K562 (cell line): Measurements from ENCODE around the gene LRRTM1. TPM values are rescaled to one million over a fixed set of nuclear protein-coding genes. Genes with fewer than 3 reads are reported as not detected.

ENCODE experiments used
- ATAC-seq: fragments of 200-7000 bp; cut with Tn5 transposase; 3 replicates; pipeline ENCODE4 v1.9.1; 2020; ENCODE audit warnings: moderate library complexity
- BruUV-seq: library from RNA; stranded (reverse); fragments of 400-500 nt; replicated peaks from 2 replicates; lab custom pipeline; 2021; lab: Mats Ljungman, UMichigan
- CTCF ChIA-PET: fragments of 300-600 bp; formaldehyde crosslinking; extraction: SDS; loops from one replicate; lab custom pipeline; 2021; ENCODE audit warnings: low intra/inter-chr PET ratio; lab: Yijun Ruan, JAX
- POLR2A ChIA-PET: fragments of 300-600, 350-650 bp; sonication (Branson Sonifier 250); formaldehyde crosslinking; extraction: SDS; loops from one replicate; lab custom pipeline; 2021; ENCODE audit warnings: antibody characterized with exemption, inconsistent platforms; lab: Yijun Ruan, JAX
- DNase-seq, 4 experiments: peaks; one replicate each; pipeline versions ENCODE4 v3.0.0 to v3.0.0-alpha.2; 2011 to 2018; ENCODE audit warnings: low spot score in 3 of 4, mixed read lengths in 3 of 4; ENCODE audit errors: extremely low read depth in 1 of 4
- FAIRE-seq: peaks from 2 replicates; lab custom pipeline; 2011; peaks lifted over from hg19 to GRCh38; lab: Jason Lieb, UNC
- H2AFZ ChIP-seq: 2 replicates; pipeline ENCODE4 v1.6.0; 2011; ENCODE audit warnings: low read depth, low read length, control low read depth, inconsistent platforms
- H3K27ac ChIP-seq: fragments of 200-600 bp; 3 replicates; pipeline ENCODE4 v1.8.0; 2011; ENCODE audit warnings: low read depth, mild to moderate bottlenecking, control low read depth, inconsistent platforms, low read length, moderate library complexity, mixed read lengths; ENCODE audit errors: extremely low read depth
- H3K27me3 ChIP-seq, 2 experiments: fragments of 300-600 bp in 1 of 2; 2 replicates in 1 of 2; 3 replicates in 1 of 2; pipeline versions ENCODE4 v1.6.0 to v1.8.0; 2011; ENCODE audit warnings: inconsistent platforms in 2 of 2, low read length in 2 of 2, mild to moderate bottlenecking in 1 of 2, mixed read lengths in 1 of 2, moderate library complexity in 1 of 2; ENCODE audit not compliant: control insufficient read depth in 2 of 2, insufficient read depth in 2 of 2
- H3K36me3 ChIP-seq: fragments of 300-600 bp; 3 replicates; pipeline ENCODE4 v1.8.0; 2011; ENCODE audit warnings: mild to moderate bottlenecking, low read length, inconsistent platforms; ENCODE audit not compliant: control insufficient read depth, insufficient read depth
- H3K4me1 ChIP-seq, 2 experiments: fragments of 200-600 bp in 1 of 2; replicated peaks in 1 of 2; 2 replicates in 1 of 2; 3 replicates in 1 of 2; pipeline versions ENCODE4 v1.5.1 to v1.8.0; 2011; ENCODE audit warnings: inconsistent platforms in 2 of 2, low read length in 2 of 2, mild to moderate bottlenecking in 1 of 2, mixed read lengths in 1 of 2, moderate library complexity in 1 of 2; ENCODE audit not compliant: control insufficient read depth in 2 of 2, insufficient read depth in 2 of 2
- H3K4me2 ChIP-seq: 2 replicates; pipeline ENCODE4 v1.6.1; 2011; ENCODE audit warnings: low read length, control low read depth, inconsistent platforms, mixed read lengths; ENCODE audit not compliant: insufficient read depth
- H3K4me3 ChIP-seq: fragments of 200-600 bp; sonication (generic), shearing (Covaris generic); 2 replicates; pipeline ENCODE4 v1.5.1; 2016; ENCODE audit warnings: control low read depth, inconsistent platforms
- H3K79me2 ChIP-seq: fragments of 200-600 bp; 3 replicates; pipeline ENCODE4 v1.8.0; 2011; ENCODE audit warnings: low read length, inconsistent platforms; ENCODE audit not compliant: control insufficient read depth, insufficient read depth
- H3K9ac ChIP-seq, 2 experiments: 2 replicates each; pipeline versions ENCODE4 v1.6.0 to v1.6.1; 2011; ENCODE audit warnings: low read depth in 2 of 2, low read length in 2 of 2, control low read depth in 1 of 2, inconsistent platforms in 1 of 2, mild to moderate bottlenecking in 1 of 2, mixed read lengths in 1 of 2; ENCODE audit not compliant: insufficient read depth in 1 of 2
- H3K9me1 ChIP-seq: one replicate; pipeline ENCODE4 v1.6.0; 2011; ENCODE audit warnings: inconsistent platforms, mild to moderate bottlenecking, low read length, moderate library complexity; ENCODE audit not compliant: control insufficient read depth, insufficient read depth
- H3K9me3 ChIP-seq: replicated peaks from 2 replicates; pipeline ENCODE4 v1.5.1; 2011; ENCODE audit warnings: low read depth, low read length, inconsistent platforms; ENCODE audit not compliant: control insufficient read depth, insufficient read depth
- H4K20me1 ChIP-seq: replicated peaks from 2 replicates; pipeline ENCODE4 v1.6.1; 2011; ENCODE audit warnings: low read length, inconsistent platforms, mixed read lengths; ENCODE audit not compliant: control insufficient read depth, insufficient read depth
- ESRRA ChIP-seq: fragments of 450-650 bp; IDR thresholded peaks from 2 replicates; pipeline ENCODE4 v1.6.1; 2014; ENCODE audit warnings: low read depth, mild to moderate bottlenecking, moderate library complexity, borderline replicate concordance
- IFI16 ChIP-seq: fragments of 250-450 bp; sonication (Bioruptor Pico); IDR thresholded peaks from 2 replicates; pipeline ENCODE4 v2.1.2; 2022; ENCODE audit warnings: mild to moderate bottlenecking, inconsistent platforms
- L3MBTL2 ChIP-seq: fragments of 450-650 bp; IDR thresholded peaks from 2 replicates; pipeline ENCODE4 v1.6.1; 2016; ENCODE audit warnings: mild to moderate bottlenecking, moderate library complexity
- ZNF41 ChIP-seq: fragments of 250-450 bp; sonication (Bioruptor Pico); conservative IDR thresholded peaks from 2 replicates; pipeline ENCODE4 v1.4.0; 2020; ENCODE audit warnings: mild to moderate bottlenecking
- ZNF695 ChIP-seq: fragments of 450-650 bp; formaldehyde crosslinking; IDR thresholded peaks from 2 replicates; pipeline ENCODE4 v1.4.0; 2020; ENCODE audit warnings: mild to moderate bottlenecking, moderate library complexity
- WGBS: fragments of 100-300 bp; shearing (Covaris generic); methylation state at CpG from one replicate; pipeline ENCODE4 v1.1.6; 2016; ENCODE audit warnings: low coverage, mixed read lengths; ENCODE audit not compliant: insufficient coverage; ENCODE audit errors: missing lambda C conversion rate; 5-methylcytosine and 5-hydroxymethylcytosine counted together
- in situ Hi-C: fragments of 300-500 bp; cut with MboI; formaldehyde crosslinking; loops from 4 replicates; pipeline ENCODE4 v1.15.0; 2018; ENCODE audit warnings: inconsistent platforms, mixed read lengths
- intact Hi-C: fragments of 100-400 bp; cut with micrococcal nuclease; formaldehyde crosslinking; loops from 2 replicates; pipeline ENCODE4 v1.14.2; 2022
- polyA plus RNA-seq, 8 experiments: library from polyadenylated mRNA; depleted of rRNA in 4 of 8; stranded (reverse) in 5 of 8; unstranded in 3 of 8; fragments of >200 nt; fragmentation: Nextera tagmentation in 2 of 8; fragmentation: Illumina TruSeq in 1 of 8; extraction: Ambion mirVana in 2 of 8; extraction: Trizol in 1 of 8; gene quantifications; 2 replicates each; pipeline versions ENCODE4 v1.2.1 to v1.2.3, GENCODE V29; 2011 to 2014; ENCODE audit warnings: inconsistent platforms in 1 of 8, missing spikeins in 1 of 8
- total RNA-seq, 7 experiments: library from RNA; depleted of rRNA in 6 of 7; stranded (reverse); fragments of >200 nt in 6 of 7; fragmentation: Illumina TruSeq in 2 of 7; extraction: Trizol in 2 of 7; gene quantifications; 2 replicates each; pipeline versions ENCODE4 v1.2.1 to v1.2.3, GENCODE V29; 2011 to 2021; ENCODE audit warnings: low replicate concordance in 1 of 7

The LRRTM1 gene
- total and polyA plus RNA-seq, 9 of the 15 experiments (the other 6 are each of a cell fraction or from before 2014, with no cell fraction given): 0.07 to 0.33 (median 0.11) TPM; not detected in 6

DNA sequence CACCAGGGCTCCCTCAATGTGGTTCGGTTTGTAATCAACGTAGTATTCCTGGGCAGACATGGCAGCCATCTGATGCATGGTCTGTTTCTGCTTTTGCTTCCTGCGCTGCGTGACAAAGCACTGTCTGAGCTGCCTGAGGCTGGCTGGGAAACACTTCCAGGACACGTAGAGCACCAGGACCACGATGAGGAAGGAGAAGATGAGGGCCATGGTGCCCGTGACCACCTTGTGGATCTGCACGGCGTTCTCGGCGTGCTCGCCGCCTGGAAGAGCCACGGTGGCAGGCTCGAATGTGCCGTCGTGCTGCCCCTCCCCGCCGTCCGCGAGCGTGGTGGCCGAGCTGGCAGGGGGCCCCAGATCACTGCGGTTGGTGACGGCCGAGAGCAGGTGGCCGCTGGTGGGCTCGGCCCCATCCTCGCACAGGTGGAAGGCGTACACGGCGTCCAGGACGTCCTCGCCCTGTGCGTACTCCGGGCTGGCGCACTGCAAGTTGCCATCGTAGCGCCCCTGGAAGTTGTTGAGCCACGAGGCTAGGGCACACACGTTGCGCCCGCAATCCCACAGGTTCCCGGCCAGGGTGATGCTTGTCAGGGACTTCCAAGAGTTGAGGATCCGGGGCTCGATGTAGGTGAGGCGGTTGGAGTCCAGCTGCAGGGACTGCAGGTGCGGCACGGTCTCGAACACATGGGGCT lies 2.1 kb downstream of the LRRTM1 start:
- POLR2A ChIA-PET: interaction anchor here (0.6 to 0.7 kb wide), 2 partner anchors 71 to 224 kb away, joined by 3 read pairs; no protein-coding TSS in a partner anchor
- WGBS: 10% methylated on average over 47 of the region's 50 CpGs
- peaks cover 22 to 24% of the 10 kb centered on the region in 2 experiments for H3K27me3 ChIP-seq
- 0 out of 2 replicates have a peak, but pooled peaks have one; percentile 2 for TF ChIP-seq L3MBTL2
- no peak for TF ChIP-seq ZNF695 (CRISPR knock-in tag)
- BruUV-seq: no TSS peak
- no peak overlapping the region for H3K27ac ChIP-seq
- no peaks in the 10 kb centered on the region for H3K9me3 ChIP-seq
- H3K4me1 ChIP-seq: peaks cover 0 to 23% of the 10 kb centered on the region in 2 experiments; a peak in 2 of 5 replicates
- H4K20me1 ChIP-seq: no peaks in the 10 kb centered on the region
- in situ Hi-C loops: no loop called here
- H3K36me3 ChIP-seq: no peaks in the 10 kb centered on the region
- DNase-seq (no peak), FAIRE-seq (no peak), ATAC-seq (no peak)
- no peaks in the 10 kb centered on the region for H3K9me1 ChIP-seq
- intact Hi-C loops: no loop called here
- peak overlapping the region; percentile 62 for H2AFZ ChIP-seq
- peak overlapping the region in 1 of 2 experiments; percentile 67; a peak in 2 of 4 replicates for H3K9ac ChIP-seq
- no peak overlapping the region for H3K4me3 ChIP-seq
- H3K4me2 ChIP-seq: peak overlapping the region; percentile 36
- no peaks in the 10 kb centered on the region for H3K79me2 ChIP-seq
- CTCF ChIA-PET: no interaction called here

DNA sequence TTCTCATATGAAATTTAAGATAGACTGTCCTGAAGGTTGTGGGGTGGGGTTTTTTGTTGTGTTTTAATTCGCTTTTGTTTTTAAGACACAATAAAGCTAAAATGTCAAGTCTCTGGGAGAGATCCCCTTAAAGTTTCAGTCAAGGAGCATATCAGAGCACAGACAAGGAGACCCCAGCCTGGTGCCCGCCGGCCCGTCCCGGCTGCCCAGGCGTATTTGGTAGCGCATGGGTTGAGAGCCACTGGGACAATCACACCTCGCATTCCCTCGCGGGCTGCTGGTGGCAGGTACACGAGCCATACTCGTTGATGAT lies 2.6 kb downstream of the LRRTM1 start:
- H3K36me3 ChIP-seq: no peaks in the 10 kb centered on the region
- peak overlapping the region; percentile 36 for H3K4me2 ChIP-seq
- H3K9me1 ChIP-seq: no peaks in the 10 kb centered on the region
- H3K4me3 ChIP-seq: no peak overlapping the region
- WGBS: 5% methylated on average over 12 of the region's 12 CpGs
- H2AFZ ChIP-seq: no peak overlapping the region
- BruUV-seq: no TSS peak
- H3K27me3 ChIP-seq: peaks cover 22 to 24% of the 10 kb centered on the region in 2 experiments
- DNase-seq (no peak), ATAC-seq (no peak), FAIRE-seq (no peak)
- H3K9ac ChIP-seq: peak overlapping the region in 1 of 2 experiments; percentile 67; a peak in 1 of 4 replicates
- ChIA-PET CTCF (no interaction called here), POLR2A (interaction anchor here (0.7 kb wide), 1 partner anchor 72 kb away, joined by 3 read pairs; no protein-coding TSS in a partner anchor)
- intact Hi-C loops: no loop called here
- no peaks in the 10 kb centered on the region for H4K20me1 ChIP-seq
- TF ChIP-seq IFI16: no peak
- no peak for TF ChIP-seq ZNF41
- TF ChIP-seq ESRRA: no peak
- 0 out of 2 replicates have a peak, but pooled peaks have one; percentile 9 for TF ChIP-seq L3MBTL2
- no peak overlapping the region for H3K27ac ChIP-seq
- no peaks in the 10 kb centered on the region for H3K9me3 ChIP-seq
- H3K79me2 ChIP-seq: no peaks in the 10 kb centered on the region
- in situ Hi-C loops: no loop called here
- H3K4me1 ChIP-seq: peaks cover 0 to 23% of the 10 kb centered on the region in 2 experiments; a peak in 2 of 5 replicates
